Skeletal muscle tissue (tissue), 4 donors: ENCODE results near the gene IL32. TPM values are rescaled to one million over a fixed set of nuclear protein-coding genes. Genes with fewer than 3 reads are reported as not detected.

ENCODE experiments used
- H3K27ac ChIP-seq: one replicate; pipeline ENCODE4 v1.7.0; 2013; ENCODE audit warnings: mild to moderate bottlenecking, low read depth, low read length, inconsistent platforms
- H3K27me3 ChIP-seq, 3 donors: one replicate each; pipeline ENCODE4 v1.7.0; 2013; ENCODE audit warnings: low read length in 3 of 3; ENCODE audit not compliant: control insufficient read depth in 3 of 3, insufficient read depth in 3 of 3
- H3K36me3 ChIP-seq, 3 donors: one replicate each; pipeline ENCODE4 v1.7.0; 2013; ENCODE audit warnings: low read length in 3 of 3; ENCODE audit not compliant: control insufficient read depth in 3 of 3, insufficient read depth in 3 of 3
- H3K4me1 ChIP-seq, 3 donors: one replicate each; pipeline ENCODE4 v1.7.0; 2013; ENCODE audit warnings: low read length in 3 of 3, mild to moderate bottlenecking in 3 of 3; ENCODE audit not compliant: control insufficient read depth in 3 of 3, insufficient read depth in 3 of 3
- H3K4me3 ChIP-seq, 3 donors: one replicate each; pipeline ENCODE4 v1.7.0; 2013; ENCODE audit warnings: low read length in 3 of 3
- H3K9ac ChIP-seq, 3 donors: one replicate each; pipeline ENCODE4 v1.7.0; 2013; ENCODE audit warnings: low read length in 3 of 3, mild to moderate bottlenecking in 3 of 3, moderate library complexity in 2 of 3, low read depth in 1 of 3
- H3K9me3 ChIP-seq, 3 donors: one replicate each; pipeline ENCODE4 v1.7.0; 2013; ENCODE audit warnings: low read length in 3 of 3; ENCODE audit not compliant: control insufficient read depth in 3 of 3
- total RNA-seq: library from RNA; depleted of rRNA; stranded (reverse); fragments of >200 nt; gene quantifications from one replicate; pipeline ENCODE4 v1.2.3, GENCODE V29; 2014
- donor health status: Osteomylitis.

IL32 gene
- total RNA-seq, 1 donor from 2014 or later = 25.1 TPM

- Histone ChIP-seq H3K4me3 (no peak overlapping the region), H3K9ac (no peak overlapping the region)
Measured at GRCh38 chr16:3027983-3028715, 37.3 kb upstream of the IL32 start.

DNA sequence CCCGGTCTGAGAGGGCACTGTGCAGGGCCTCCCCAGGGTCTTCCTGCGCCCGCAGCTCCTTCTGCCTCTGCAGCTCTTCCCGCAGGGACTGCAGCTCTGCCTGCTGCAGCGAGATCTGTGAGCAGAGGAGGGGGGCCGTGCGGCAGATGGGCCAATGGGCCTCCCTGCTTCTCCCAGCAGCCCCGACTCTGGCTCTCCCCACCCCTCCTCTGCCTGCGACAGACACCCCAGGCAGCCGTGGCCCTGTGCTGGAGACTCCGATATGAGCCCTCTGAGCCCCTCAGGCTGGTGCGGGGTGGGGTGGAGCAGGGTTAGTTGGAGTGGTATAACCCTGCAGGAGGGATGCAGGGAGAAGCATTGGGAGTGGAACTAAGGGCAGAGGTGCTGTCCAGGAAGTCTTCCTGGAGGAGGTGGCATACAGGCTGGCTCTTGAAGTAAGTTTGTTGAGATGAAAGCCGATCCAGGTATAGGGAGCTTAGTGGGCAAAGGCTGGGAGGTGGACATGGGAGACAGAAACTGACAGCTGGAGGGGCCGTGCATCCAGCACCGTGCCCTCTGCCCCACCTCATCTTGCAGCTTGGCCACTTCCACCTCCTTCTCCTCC lies 36.6 kb upstream of the IL32 start:
- H3K4me3 ChIP-seq = no peak overlapping the region
- H3K9ac ChIP-seq = no peak overlapping the region
- H3K27ac ChIP-seq = no peak overlapping the region
- H3K27me3 ChIP-seq = peaks cover 36 to 48% (median 39%) of the 10 kb centered on the region in 3 donors
- peaks cover 14 to 19% (median 19%) of the 10 kb centered on the region in 3 donors for H3K36me3 ChIP-seq
- peaks cover 4 to 20% (median 16%) of the 10 kb centered on the region in 3 donors for H3K4me1 ChIP-seq
- H3K9me3 ChIP-seq = no peaks in the 10 kb centered on the region

More at GRCh38 chr16:3027983-3028715, 37.3 kb upstream of the IL32 start:
- Histone ChIP-seq H3K27me3 (peaks cover 30 to 41% (median 32%) of the 10 kb centered on the region in 3 donors), H3K4me1 (peaks cover 9 to 26% (median 20%) of the 10 kb centered on the region in 3 donors), H3K27ac (no peak overlapping the region), H3K9me3 (no peaks in the 10 kb centered on the region), H3K36me3 (peaks cover 14 to 19% (median 19%) of the 10 kb centered on the region in 3 donors)

- H3K27ac ChIP-seq = no peak overlapping the region
- peaks cover 0 to 20% (median 14%) of the 10 kb centered on the region in 3 donors for H3K4me1 ChIP-seq
- no peaks in the 10 kb centered on the region for H3K9me3 ChIP-seq
- H3K4me3 ChIP-seq = no peak overlapping the region
- peaks cover 40 to 51% (median 43%) of the 10 kb centered on the region in 3 donors for H3K27me3 ChIP-seq
- H3K9ac ChIP-seq = no peak overlapping the region
- H3K36me3 ChIP-seq = peaks cover 14 to 19% (median 19%) of the 10 kb centered on the region in 3 donors
Measured at GRCh38 chr16:3029491-3030221, 35.8 kb upstream of the IL32 start.

GRCh38 chr16:3030222-3031212 lies 34.9 kb upstream of the IL32 start:
- H3K27me3 ChIP-seq = peaks cover 48 to 59% (median 50%) of the 10 kb centered on the region in 3 donors

GRCh38 chr16:3032624-3033023 lies 32.8 kb upstream of the IL32 start:
- Histone ChIP-seq H3K36me3 (no peaks in the 10 kb centered on the region), H3K27ac (no peak overlapping the region), H3K27me3 (peaks cover 67 to 75% (median 67%) of the 10 kb centered on the region in 3 donors), H3K9ac (no peak overlapping the region), H3K4me3 (no peak overlapping the region), H3K9me3 (no peaks in the 10 kb centered on the region), H3K4me1 (peaks cover 0 to 12% (median 12%) of the 10 kb centered on the region in 3 donors)

More at GRCh38 chr16:3030222-3031212, 34.9 kb upstream of the IL32 start:
- no peaks in the 10 kb centered on the region for H3K9me3 ChIP-seq
- H3K4me1 ChIP-seq = peaks cover 0 to 13% (median 12%) of the 10 kb centered on the region in 3 donors
- H3K9ac ChIP-seq = no peak overlapping the region
- H3K36me3 ChIP-seq = peaks cover 14 to 19% (median 19%) of the 10 kb centered on the region in 3 donors
- H3K4me3 ChIP-seq = no peak overlapping the region
- H3K27ac ChIP-seq = no peak overlapping the region

GRCh38 chr16:3035289-3035971 lies 30.0 kb upstream of the IL32 start:
- H3K9me3 ChIP-seq = no peaks in the 10 kb centered on the region
- no peak overlapping the region for H3K27ac ChIP-seq
- no peak overlapping the region for H3K4me3 ChIP-seq
- H3K4me1 ChIP-seq = no peaks in the 10 kb centered on the region
- peaks cover 64 to 84% (median 71%) of the 10 kb centered on the region in 3 donors for H3K27me3 ChIP-seq
- no peak overlapping the region for H3K9ac ChIP-seq
- H3K36me3 ChIP-seq = no peaks in the 10 kb centered on the region

DNA sequence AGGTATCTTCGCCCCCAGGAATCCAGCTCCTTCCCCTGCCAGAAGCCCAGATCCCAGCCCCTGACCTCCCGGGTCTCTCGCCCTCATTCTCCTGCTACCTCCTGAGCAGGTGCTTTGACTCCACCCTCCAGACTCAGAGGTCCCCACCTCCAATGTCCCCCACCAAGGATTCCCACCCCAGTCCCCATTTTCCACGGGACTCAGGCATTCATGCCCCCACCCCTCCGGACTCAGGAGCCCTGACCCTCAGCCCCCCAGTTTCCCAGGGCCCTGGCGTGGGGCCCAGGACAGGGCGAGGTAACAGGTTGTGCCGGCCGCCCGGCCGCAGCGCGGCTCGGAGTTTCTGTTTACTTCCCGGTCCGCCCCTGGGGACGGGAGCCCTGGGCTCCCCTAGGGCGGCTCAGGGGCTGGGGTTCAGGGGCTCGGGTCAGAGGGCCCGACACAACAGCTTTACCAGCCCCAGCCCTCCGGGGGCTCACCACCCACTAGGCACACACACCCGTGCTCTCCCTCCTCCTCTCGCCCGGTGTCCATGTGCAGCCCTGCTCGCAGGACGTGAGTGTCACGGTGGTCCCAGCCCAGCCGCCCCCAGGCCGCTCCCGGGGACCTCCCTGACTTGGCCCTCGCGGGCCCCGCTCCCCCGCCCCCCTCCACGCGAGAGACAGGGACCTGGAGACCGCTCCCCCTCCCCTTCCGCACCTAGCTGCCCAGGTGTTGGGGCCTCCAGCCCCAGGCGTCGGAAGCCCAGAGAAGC lies 29.3 kb upstream of the IL32 start:
- H3K36me3 ChIP-seq = no peaks in the 10 kb centered on the region
- no peaks in the 10 kb centered on the region for H3K9me3 ChIP-seq
- H3K27me3 ChIP-seq = peaks cover 59 to 79% (median 66%) of the 10 kb centered on the region in 3 donors
- no peak overlapping the region for H3K9ac ChIP-seq
- H3K4me3 ChIP-seq = no peak overlapping the region
- H3K27ac ChIP-seq = no peak overlapping the region
- H3K4me1 ChIP-seq = no peaks in the 10 kb centered on the region

GRCh38 chr16:3036726-3037315 lies 28.6 kb upstream of the IL32 start, which contains the start of gene BICDL2:
BICDL2 (minus strand) TSS chr16:3036944; CDS start chr16:3035496, 1,448 bp downstream.
- Histone ChIP-seq H3K36me3 (no peaks in the 10 kb centered on the region), H3K4me3 (no peak within 1 kb of the TSS), H3K9ac (no peak within 1 kb of the TSS), H3K4me1 (no peaks in the 10 kb centered on the region), H3K27me3 (peaks cover 57 to 78% (median 65%) of the 10 kb centered on the region in 3 donors), H3K27ac (no peak within 1 kb of the TSS), H3K9me3 (no peaks in the 10 kb centered on the region)
